ENCODE measurements around the gene TTC34.
A peak's percentile ranks its signal among the peaks of the same experiment; 100 is the strongest.

TTC34 gene

GRCh38 chr1:2640626-2641025 lies 160.9 kb downstream of the TTC34 start:
- Histone ChIP-seq H4K8ac (ENCODE audit: low read depth, low read length) (no peak overlapping the region), H2BK5ac (ENCODE audit: low read depth, low read length, poor library complexity) (no peak overlapping the region), H3K23ac (ENCODE audit: low read length) (no peak overlapping the region), H2BK12ac (ENCODE audit: low read length) (no peak overlapping the region), H4K91ac (ENCODE audit: low read depth, low read length) (no peak overlapping the region), H2BK120ac (ENCODE audit: insufficient read depth, low read length, poor library complexity) (no peak overlapping the region), H2AFZ (ENCODE audit: insufficient read depth, low read length, poor library complexity) (no peak overlapping the region), H3K79me2 (ENCODE audit: control insufficient read depth, insufficient read depth, low read length, poor library complexity) (peaks cover 8% of the 10 kb centered on the region), H3K9ac (ENCODE audit: low read length) (no peak overlapping the region), H3K4ac (ENCODE audit: low read depth, low read length) (no peak overlapping the region), H3K4me2 (ENCODE audit: low read length) (no peak overlapping the region), H3K79me1 (ENCODE audit: low read length) (peaks cover 6% of the 10 kb centered on the region), H3K4me3 (ENCODE audit: low read depth, low read length) (no peak overlapping the region), H3K4me1 (ENCODE audit: control insufficient read depth in 1 of 2, insufficient read depth in 2 of 2, low read length in 2 of 2) (peaks cover 7 to 14% of the 10 kb centered on the region in 2 experiments), H3K9me3 (ENCODE audit: insufficient read depth, low read depth, low read length) (peaks cover 21% of the 10 kb centered on the region), H2AK5ac (ENCODE audit: low read length) (no peak overlapping the region), H4K12ac (ENCODE audit: low read depth, low read length) (no peak overlapping the region), H3K14ac (ENCODE audit: low read length) (no peak overlapping the region), H3K27ac (ENCODE audit: low read depth, low read length) (no peak overlapping the region), H3K18ac (ENCODE audit: low read length) (no peak overlapping the region), H3K27me3 (ENCODE audit: insufficient read depth, low read length) (no peaks in the 10 kb centered on the region), H3K36me3 (ENCODE audit: control insufficient read depth in 1 of 2, insufficient read depth in 2 of 2, low read length in 2 of 2) (peaks cover 0 to 1% of the 10 kb centered on the region in 2 experiments)
- no peak for DNase-seq
- WGBS (ENCODE audit: extremely low coverage, insufficient coverage, insufficient read length), result no CpG with 5 or more reads among the region's 3 CpGs

DNA sequence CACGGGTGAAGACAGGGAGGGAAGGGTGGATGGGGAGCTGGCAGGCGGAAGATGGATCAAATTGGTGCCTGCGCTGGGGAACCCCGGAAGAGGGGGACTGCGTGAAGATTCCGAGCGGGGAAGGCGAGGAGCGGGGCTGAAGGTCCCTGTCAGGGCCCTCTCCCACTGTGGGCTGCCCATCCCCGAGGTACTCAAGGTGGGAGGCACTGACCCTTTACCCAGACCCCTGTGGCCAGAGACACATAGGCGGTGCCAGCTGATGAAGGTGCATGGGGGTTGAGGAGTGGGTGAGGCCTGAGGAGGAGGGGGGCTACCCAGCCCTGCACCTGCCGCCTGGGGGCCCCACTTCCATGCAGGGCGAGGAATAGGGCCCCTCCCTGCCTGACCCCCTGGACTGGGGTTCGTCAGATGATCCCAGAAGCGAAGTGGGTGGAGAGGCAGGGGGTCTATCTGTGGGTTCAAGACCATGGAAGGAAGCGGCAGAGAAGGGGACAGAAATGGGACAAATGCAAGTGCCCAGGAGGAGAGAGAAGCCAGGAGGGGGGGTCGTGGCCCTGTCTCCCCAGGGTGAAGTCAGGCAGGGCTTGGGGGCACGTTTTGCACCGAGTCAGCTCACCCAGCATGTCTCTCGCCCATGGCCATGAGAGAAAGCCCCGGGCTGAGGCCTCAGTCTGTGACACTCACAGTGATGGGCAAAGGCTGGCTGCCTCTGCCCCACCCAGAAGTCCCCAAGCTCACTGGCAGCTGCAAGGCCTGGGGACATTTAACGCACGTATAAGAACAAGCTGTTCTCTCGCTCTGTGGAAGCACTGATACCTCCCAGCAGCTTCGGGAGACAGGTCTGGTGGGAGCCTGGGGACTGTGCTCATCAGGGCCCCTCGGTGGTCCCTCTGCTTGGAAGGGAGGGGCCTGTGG lies 161.6 kb downstream of the TTC34 start:
- DNase-seq, result no peak
- no CpG with 5 or more reads among the region's 26 CpGs for WGBS (ENCODE audit: extremely low coverage, insufficient coverage, insufficient read length)
- peaks cover 0 to 1% of the 10 kb centered on the region in 2 experiments for H3K36me3 ChIP-seq (ENCODE audit: control insufficient read depth in 1 of 2, insufficient read depth in 2 of 2, low read length in 2 of 2)
- H3K4me1 ChIP-seq (ENCODE audit: control insufficient read depth in 1 of 2, insufficient read depth in 2 of 2, low read length in 2 of 2), result peaks cover 7 to 14% of the 10 kb centered on the region in 2 experiments
- H3K79me2 ChIP-seq (ENCODE audit: control insufficient read depth, insufficient read depth, low read length, poor library complexity), result peaks cover 8% of the 10 kb centered on the region
- peaks cover 6% of the 10 kb centered on the region for H3K79me1 ChIP-seq (ENCODE audit: low read length)
- no peak overlapping the region for H2BK120ac ChIP-seq (ENCODE audit: insufficient read depth, low read length, poor library complexity)
- H3K9me3 ChIP-seq (ENCODE audit: insufficient read depth, low read depth, low read length), result peaks cover 14% of the 10 kb centered on the region
- no peak overlapping the region for H3K14ac ChIP-seq (ENCODE audit: low read length)
- no peak overlapping the region for H2AK5ac ChIP-seq (ENCODE audit: low read length)
- peak overlapping the region; percentile 1 for H3K4me3 ChIP-seq (ENCODE audit: low read depth, low read length)
- no peak overlapping the region for H3K4me2 ChIP-seq (ENCODE audit: low read length)
- no peak overlapping the region for H4K91ac ChIP-seq (ENCODE audit: low read depth, low read length)
- no peak overlapping the region for H2BK12ac ChIP-seq (ENCODE audit: low read length)
- no peak overlapping the region for H3K9ac ChIP-seq (ENCODE audit: low read length)
- no peak overlapping the region for H4K12ac ChIP-seq (ENCODE audit: low read depth, low read length)
- no peak overlapping the region for H3K27ac ChIP-seq (ENCODE audit: low read depth, low read length)
- no peak overlapping the region for H3K18ac ChIP-seq (ENCODE audit: low read length)
- H4K8ac ChIP-seq (ENCODE audit: low read depth, low read length), result no peak overlapping the region
- no peak overlapping the region for H3K23ac ChIP-seq (ENCODE audit: low read length)
- no peak overlapping the region for H3K4ac ChIP-seq (ENCODE audit: low read depth, low read length)
- H2BK5ac ChIP-seq (ENCODE audit: low read depth, low read length, poor library complexity), result no peak overlapping the region
- no peak overlapping the region for H2AFZ ChIP-seq (ENCODE audit: insufficient read depth, low read length, poor library complexity)
- no peaks in the 10 kb centered on the region for H3K27me3 ChIP-seq (ENCODE audit: insufficient read depth, low read length)

GRCh38 chr1:2639203-2639602 lies 162.3 kb downstream of the TTC34 start:
- Histone ChIP-seq H3K9me3 (ENCODE audit: insufficient read depth, low read depth, low read length) (peaks cover 12% of the 10 kb centered on the region), H4K8ac (ENCODE audit: low read depth, low read length) (no peak overlapping the region), H3K79me2 (ENCODE audit: control insufficient read depth, insufficient read depth, low read length, poor library complexity) (peaks cover 8% of the 10 kb centered on the region), H2BK5ac (ENCODE audit: low read depth, low read length, poor library complexity) (no peak overlapping the region), H3K27me3 (ENCODE audit: insufficient read depth, low read length) (no peaks in the 10 kb centered on the region), H3K36me3 (ENCODE audit: control insufficient read depth in 1 of 2, insufficient read depth in 2 of 2, low read length in 2 of 2) (peaks cover 0 to 1% of the 10 kb centered on the region in 2 experiments), H3K14ac (ENCODE audit: low read length) (no peak overlapping the region), H3K79me1 (ENCODE audit: low read length) (peaks cover 6% of the 10 kb centered on the region), H3K23ac (ENCODE audit: low read length) (no peak overlapping the region), H3K27ac (ENCODE audit: low read depth, low read length) (no peak overlapping the region), H2BK120ac (ENCODE audit: insufficient read depth, low read length, poor library complexity) (no peak overlapping the region), H4K12ac (ENCODE audit: low read depth, low read length) (peak overlapping the region; percentile 26), H3K4ac (ENCODE audit: low read depth, low read length) (no peak overlapping the region), H4K91ac (ENCODE audit: low read depth, low read length) (no peak overlapping the region), H3K9ac (ENCODE audit: low read length) (no peak overlapping the region), H2AFZ (ENCODE audit: insufficient read depth, low read length, poor library complexity) (no peak overlapping the region), H2BK12ac (ENCODE audit: low read length) (no peak overlapping the region), H3K18ac (ENCODE audit: low read length) (no peak overlapping the region), H3K4me3 (ENCODE audit: low read depth, low read length) (peak overlapping the region; percentile 1), H3K4me2 (ENCODE audit: low read length) (no peak overlapping the region), H3K4me1 (ENCODE audit: control insufficient read depth in 1 of 2, insufficient read depth in 2 of 2, low read length in 2 of 2) (peaks cover 7 to 14% of the 10 kb centered on the region in 2 experiments), H2AK5ac (ENCODE audit: low read length) (no peak overlapping the region)
- no CpG with 5 or more reads among the region's 11 CpGs for WGBS (ENCODE audit: extremely low coverage, insufficient coverage, insufficient read length)
- no peak for DNase-seq

DNA sequence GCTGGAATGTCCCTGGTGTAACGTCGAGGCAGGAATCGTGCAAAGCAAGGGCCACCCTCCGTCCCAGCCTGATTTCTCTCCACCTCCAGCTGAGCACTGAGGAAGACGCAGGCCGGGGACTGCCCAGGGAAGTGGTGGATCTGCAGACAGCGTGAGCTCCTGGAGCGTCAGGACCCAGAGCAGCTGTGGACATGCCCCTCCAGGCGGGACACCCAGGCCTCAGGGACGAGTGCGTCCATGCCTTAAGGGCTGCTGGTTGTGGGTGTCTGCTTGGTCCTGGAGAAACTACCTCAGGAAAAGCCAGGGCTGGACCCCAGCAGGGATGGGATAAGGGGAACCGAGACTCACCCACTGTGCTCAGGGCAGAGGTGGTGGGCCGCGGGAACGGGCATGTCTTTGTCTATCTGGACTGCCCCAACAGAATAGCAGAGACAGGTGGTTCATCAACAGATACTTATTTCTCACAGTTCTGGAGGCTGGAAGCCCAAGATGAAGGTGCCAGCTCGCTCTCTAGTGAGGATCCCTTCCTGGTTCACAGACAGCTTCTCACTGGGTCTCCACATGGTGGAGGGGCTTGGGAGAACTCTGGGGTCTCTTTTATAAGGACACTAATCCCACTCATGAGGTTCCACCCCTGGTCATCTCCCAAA lies 162.9 kb downstream of the TTC34 start:
- H2BK12ac ChIP-seq (ENCODE audit: low read length), result no peak overlapping the region
- no peaks in the 10 kb centered on the region for H3K27me3 ChIP-seq (ENCODE audit: insufficient read depth, low read length)
- peaks cover 0 to 1% of the 10 kb centered on the region in 2 experiments for H3K36me3 ChIP-seq (ENCODE audit: control insufficient read depth in 1 of 2, insufficient read depth in 2 of 2, low read length in 2 of 2)

More for the DNA sequence above, 162.9 kb downstream of the TTC34 start:
- Histone ChIP-seq H2AFZ (ENCODE audit: insufficient read depth, low read length, poor library complexity) (no peak overlapping the region), H4K12ac (ENCODE audit: low read depth, low read length) (no peak overlapping the region), H3K27ac (ENCODE audit: low read depth, low read length) (no peak overlapping the region), H3K4ac (ENCODE audit: low read depth, low read length) (no peak overlapping the region), H3K9ac (ENCODE audit: low read length) (no peak overlapping the region), H3K23ac (ENCODE audit: low read length) (no peak overlapping the region), H3K4me2 (ENCODE audit: low read length) (no peak overlapping the region), H2AK5ac (ENCODE audit: low read length) (no peak overlapping the region), H3K14ac (ENCODE audit: low read length) (no peak overlapping the region), H3K79me1 (ENCODE audit: low read length) (peaks cover 6% of the 10 kb centered on the region), H3K9me3 (ENCODE audit: insufficient read depth, low read depth, low read length) (peaks cover 12% of the 10 kb centered on the region), H3K4me3 (ENCODE audit: low read depth, low read length) (peak overlapping the region; percentile 34), H4K91ac (ENCODE audit: low read depth, low read length) (no peak overlapping the region), H3K79me2 (ENCODE audit: control insufficient read depth, insufficient read depth, low read length, poor library complexity) (peaks cover 8% of the 10 kb centered on the region), H2BK5ac (ENCODE audit: low read depth, low read length, poor library complexity) (no peak overlapping the region), H3K4me1 (ENCODE audit: control insufficient read depth in 1 of 2, insufficient read depth in 2 of 2, low read length in 2 of 2) (peaks cover 7 to 13% of the 10 kb centered on the region in 2 experiments), H2BK120ac (ENCODE audit: insufficient read depth, low read length, poor library complexity) (no peak overlapping the region), H3K18ac (ENCODE audit: low read length) (no peak overlapping the region), H4K8ac (ENCODE audit: low read depth, low read length) (no peak overlapping the region)
- WGBS (ENCODE audit: extremely low coverage, insufficient coverage, insufficient read length), result no CpG with 5 or more reads among the region's 16 CpGs
- no peak for DNase-seq
